ENCODE measurements around the gene CSNK2A1.

Gene CSNK2A1

DNA sequence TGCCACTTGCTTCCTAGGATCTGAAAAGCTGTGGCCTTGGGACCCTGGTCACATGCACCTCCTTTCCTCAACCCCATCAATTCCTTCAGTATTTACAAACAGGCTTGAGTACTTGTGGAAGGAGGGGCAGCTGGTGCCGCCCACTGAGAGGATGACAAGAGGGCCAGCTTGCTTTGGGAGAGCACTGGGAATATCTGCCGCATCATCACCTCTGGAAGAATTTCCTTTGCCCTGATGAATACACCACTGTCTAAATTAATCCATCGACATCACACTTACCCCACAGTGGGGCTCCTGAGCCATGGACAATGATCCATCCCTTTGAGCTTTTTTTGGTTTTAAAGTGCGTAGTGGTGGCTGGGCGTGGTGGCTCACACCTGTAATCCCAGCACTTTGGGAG lies 107.1 kb downstream of the CSNK2A1 start:
- TF ChIP-seq, protein P1, sequence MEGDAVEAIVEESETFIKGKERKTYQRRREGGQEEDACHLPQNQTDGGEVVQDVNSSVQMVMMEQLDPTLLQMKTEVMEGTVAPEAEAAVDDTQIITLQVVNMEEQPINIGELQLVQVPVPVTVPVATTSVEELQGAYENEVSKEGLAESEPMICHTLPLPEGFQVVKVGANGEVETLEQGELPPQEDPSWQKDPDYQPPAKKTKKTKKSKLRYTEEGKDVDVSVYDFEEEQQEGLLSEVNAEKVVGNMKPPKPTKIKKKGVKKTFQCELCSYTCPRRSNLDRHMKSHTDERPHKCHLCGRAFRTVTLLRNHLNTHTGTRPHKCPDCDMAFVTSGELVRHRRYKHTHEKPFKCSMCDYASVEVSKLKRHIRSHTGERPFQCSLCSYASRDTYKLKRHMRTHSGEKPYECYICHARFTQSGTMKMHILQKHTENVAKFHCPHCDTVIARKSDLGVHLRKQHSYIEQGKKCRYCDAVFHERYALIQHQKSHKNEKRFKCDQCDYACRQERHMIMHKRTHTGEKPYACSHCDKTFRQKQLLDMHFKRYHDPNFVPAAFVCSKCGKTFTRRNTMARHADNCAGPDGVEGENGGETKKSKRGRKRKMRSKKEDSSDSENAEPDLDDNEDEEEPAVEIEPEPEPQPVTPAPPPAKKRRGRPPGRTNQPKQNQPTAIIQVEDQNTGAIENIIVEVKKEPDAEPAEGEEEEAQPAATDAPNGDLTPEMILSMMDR (IDR thresholded peaks at IDR 0.05; ENCODE audit: control insufficient read depth, extremely low read depth, insufficient read depth), result no peak
- no peak for DNase-seq (ENCODE audit: low read depth)
- no peak overlapping the region for H3K4me3 ChIP-seq (ENCODE audit: low read depth, low read length)

DNA sequence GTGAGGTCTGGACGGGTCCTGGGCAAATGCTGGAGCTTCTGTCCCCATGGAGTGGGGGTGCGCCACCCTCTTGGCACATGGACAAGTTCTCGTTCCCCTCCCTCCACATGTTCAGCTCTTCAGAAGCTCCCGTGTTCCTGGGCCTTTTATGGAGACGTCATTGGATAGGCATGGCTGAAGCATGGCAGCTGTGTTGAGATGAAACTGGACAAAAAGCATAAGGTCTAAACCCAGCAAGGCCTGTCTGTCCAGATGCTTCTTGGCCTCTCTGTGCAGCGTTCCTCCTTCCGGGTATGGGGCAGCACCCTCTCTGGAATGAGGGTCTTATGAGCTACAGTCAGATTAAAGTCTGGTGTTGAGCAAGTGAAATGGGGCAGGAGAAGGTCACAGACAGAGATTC lies 108.0 kb downstream of the CSNK2A1 start:
- DNase-seq (ENCODE audit: low read depth), result no peak
- H3K4me3 ChIP-seq (ENCODE audit: low read depth, low read length), result no peak overlapping the region
- TF ChIP-seq, protein P1 (IDR thresholded peaks at IDR 0.05; ENCODE audit: control insufficient read depth, extremely low read depth, insufficient read depth), result no peak

DNA sequence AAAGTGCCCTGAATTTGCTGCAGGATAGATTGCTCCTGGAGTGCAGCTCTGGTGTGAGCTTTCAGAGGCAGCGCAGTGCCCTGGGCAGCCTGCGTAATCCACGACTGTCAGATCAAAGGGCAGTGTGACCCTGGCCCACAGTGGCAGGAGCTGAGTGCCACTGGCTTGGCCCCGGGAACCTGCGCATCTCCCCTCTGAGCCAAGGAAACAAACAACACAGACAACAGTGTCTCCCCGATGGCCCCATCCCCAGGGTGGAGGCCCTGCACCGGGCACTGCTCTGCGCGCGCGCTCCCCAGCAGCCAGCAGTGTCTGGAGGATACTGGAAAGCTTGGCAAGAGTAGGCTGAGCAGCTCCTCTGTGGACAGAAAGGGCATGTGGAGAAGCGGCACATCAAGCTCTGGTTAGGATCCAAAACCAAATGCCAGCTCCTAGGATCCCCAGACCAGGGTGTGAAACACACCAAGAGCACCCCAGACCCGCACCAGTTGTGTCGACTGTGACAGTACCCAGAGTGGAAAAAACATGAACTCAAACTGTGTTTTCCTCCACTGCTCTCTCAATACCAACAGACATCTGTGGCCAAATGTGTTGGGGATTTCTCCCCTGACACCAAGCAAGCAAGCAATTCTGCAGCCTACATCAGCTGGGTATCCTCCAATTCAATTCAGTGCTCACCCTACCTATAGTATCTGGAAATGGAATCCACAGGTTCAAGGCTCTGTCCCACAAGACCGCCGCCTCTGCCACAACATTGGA lies 108.8 kb downstream of the CSNK2A1 start:
- H3K4me3 ChIP-seq (ENCODE audit: low read depth, low read length), result no peak overlapping the region
- TF ChIP-seq, protein P1 (IDR thresholded peaks at IDR 0.05; ENCODE audit: control insufficient read depth, extremely low read depth, insufficient read depth), result no peak
- no peak for DNase-seq (ENCODE audit: low read depth)

DNA sequence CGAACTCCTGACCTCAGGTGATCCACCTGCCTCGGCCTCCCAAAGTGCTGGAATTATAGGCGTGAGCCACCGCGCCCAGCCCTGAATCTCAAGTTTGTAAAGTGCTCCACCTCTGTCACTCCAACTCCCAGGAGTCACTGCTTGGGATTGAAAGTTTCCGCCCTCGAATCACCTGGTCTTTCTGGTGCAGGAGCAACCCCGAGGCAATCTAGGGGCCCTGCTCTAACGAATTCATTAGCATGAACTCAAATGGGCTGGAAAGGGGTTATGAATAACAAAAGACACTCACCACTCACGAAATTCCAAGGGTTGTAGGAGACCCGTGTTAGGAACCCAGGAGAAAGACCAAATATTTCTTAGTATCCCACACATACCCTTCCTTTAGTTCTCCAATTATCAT lies 109.4 kb downstream of the CSNK2A1 start:
- TF ChIP-seq, protein P1 (IDR thresholded peaks at IDR 0.05; ENCODE audit: control insufficient read depth, extremely low read depth, insufficient read depth), result no peak
- no peak for DNase-seq (ENCODE audit: low read depth)
- H3K4me3 ChIP-seq (ENCODE audit: low read depth, low read length), result no peak overlapping the region

DNA sequence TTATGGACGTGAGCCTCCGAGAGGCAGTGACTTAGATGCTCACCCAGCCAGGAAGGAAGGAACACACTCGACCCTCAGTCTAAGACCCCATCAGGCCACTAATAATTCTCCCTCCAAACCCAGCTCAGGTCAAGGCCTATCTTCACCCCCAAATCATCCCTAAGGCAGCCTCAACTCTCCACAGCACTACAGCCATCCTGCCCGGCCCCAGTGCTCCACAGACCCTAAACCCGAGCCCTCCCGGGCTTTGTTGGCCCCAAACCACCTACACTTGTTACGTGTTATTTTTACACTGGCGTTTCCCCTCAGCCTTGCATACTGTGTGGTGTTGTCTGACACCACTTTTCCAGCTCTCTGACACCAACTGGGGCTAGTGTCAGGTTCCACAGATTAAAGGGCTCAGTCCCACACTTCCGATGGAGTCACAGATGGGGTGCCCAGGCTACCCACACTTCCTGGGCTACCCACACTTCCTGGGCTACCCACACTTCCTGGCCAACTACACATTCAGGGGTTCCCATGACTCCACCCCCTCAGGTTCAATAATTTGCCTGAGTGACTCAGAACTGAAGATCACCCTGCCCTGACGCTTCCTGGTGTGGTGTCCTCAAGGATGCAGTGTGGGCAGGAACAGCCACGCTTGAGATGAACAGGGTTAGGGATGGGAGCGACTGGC lies 110.2 kb downstream of the CSNK2A1 start:
- TF ChIP-seq, protein P1 (IDR thresholded peaks at IDR 0.05; ENCODE audit: control insufficient read depth, extremely low read depth, insufficient read depth), result no peak
- no peak for DNase-seq (ENCODE audit: low read depth)
- H3K4me3 ChIP-seq (ENCODE audit: low read depth, low read length), result no peak overlapping the region

DNA sequence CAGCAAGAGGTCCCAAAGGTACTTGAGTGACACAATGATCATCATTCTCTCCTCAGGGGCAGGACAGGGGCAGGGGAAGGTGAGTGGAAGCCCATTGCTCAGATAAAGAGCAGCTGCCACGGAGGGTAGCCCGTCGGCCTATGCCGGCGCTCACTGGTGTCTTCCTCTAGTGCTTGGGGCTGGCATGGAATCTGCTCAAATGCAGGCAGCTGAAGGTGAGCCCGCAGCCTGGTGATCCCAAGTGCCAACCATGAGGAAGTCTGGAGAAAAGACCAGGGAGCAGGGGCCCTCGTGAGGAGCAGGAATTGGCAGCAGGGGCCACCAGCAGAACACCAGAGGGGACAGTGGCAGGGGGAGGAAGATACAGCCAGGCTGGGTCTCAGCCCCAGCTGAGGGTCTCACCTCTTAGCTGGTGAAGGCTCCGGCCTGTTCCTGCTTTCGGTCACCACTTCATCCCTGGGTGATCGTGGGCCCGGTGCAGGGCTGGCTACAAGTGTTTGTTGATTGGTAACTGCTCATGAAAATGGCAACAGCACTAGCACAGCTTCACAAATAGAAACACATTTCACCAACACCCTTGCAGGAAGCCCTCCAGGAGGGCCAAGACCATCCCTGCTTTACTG lies 110.8 kb downstream of the CSNK2A1 start:
- no peak for DNase-seq (ENCODE audit: low read depth)
- TF ChIP-seq, protein P1 (IDR thresholded peaks at IDR 0.05; ENCODE audit: control insufficient read depth, extremely low read depth, insufficient read depth), result no peak
- H3K4me3 ChIP-seq (ENCODE audit: low read depth, low read length), result no peak overlapping the region

All from LNCaP clone FGC (cell line).